Retinal pigment epithelial cell (primary cell): ENCODE results near the gene TTC19.
A peak's percentile ranks its signal among the peaks of the same experiment; 100 is the strongest.

Experiments
- DNase-seq: peaks from one replicate; pipeline ENCODE4 v3.0.0-alpha.2; 2010; ENCODE audit warnings: low read depth
- H3K4me3 ChIP-seq: 2 replicates; pipeline ENCODE4 v1.5.1; 2011; ENCODE audit warnings: mild to moderate bottlenecking, low read length, control low read depth, moderate library complexity
- CTCF ChIP-seq: conservative IDR thresholded peaks from 2 replicates; pipeline ENCODE4 v1.5.1; 2011; ENCODE audit warnings: low read depth, low read length, control low read depth, inconsistent platforms

Gene TTC19

GRCh38 chr17:15981646-15982580, 17.7 kb upstream of the TTC19 start:
- TF ChIP-seq CTCF = no peak
- no peak overlapping the region for H3K4me3 ChIP-seq
- DNase-seq = no peak

GRCh38 chr17:15996322-15996721, 3.3 kb upstream of the TTC19 start:
- no peak for DNase-seq
- H3K4me3 ChIP-seq = no peak overlapping the region
- TF ChIP-seq CTCF = no peak

- TF ChIP-seq CTCF = no peak
- H3K4me3 ChIP-seq = no peak overlapping the region
Measured at GRCh38 chr17:15998031-15998562, 1.5 kb upstream of the TTC19 start.

GRCh38 chr17:15999974-16000827, 577 bp downstream of the TTC19 start:
- DNase-seq = no peak
- no peak for TF ChIP-seq CTCF
- peak overlapping the region; percentile 69 for H3K4me3 ChIP-seq

More at GRCh38 chr17:15998031-15998562, 1.5 kb upstream of the TTC19 start:
- DNase-seq = no peak

GRCh38 chr17:16001226-16001897, 1.7 kb downstream of the TTC19 start:
- no peak for DNase-seq
- no peak for TF ChIP-seq CTCF
- H3K4me3 ChIP-seq = peak overlapping the region; percentile 69

GRCh38 chr17:16002708-16003260, 3.2 kb downstream of the TTC19 start:
- TF ChIP-seq CTCF = no peak

More at GRCh38 chr17:16002708-16003260, 3.2 kb downstream of the TTC19 start:
- H3K4me3 ChIP-seq = no peak overlapping the region
- DNase-seq = no peak
